HepG2 (cell line): Measurements from ENCODE around the gene PRKAR2B. TPM values are rescaled to one million over a fixed set of nuclear protein-coding genes. Genes with fewer than 3 reads are reported as not detected.

Source experiments
- ASH2L ChIP-seq: fragments of 300-600, 200-600 bp; sonication (generic); IDR thresholded peaks from 2 replicates; pipeline ENCODE4 v1.7.0; 2017; ENCODE audit warnings: low read depth, mild to moderate bottlenecking, moderate library complexity, mixed read lengths, low read length; ENCODE audit not compliant: insufficient read length
- ATF7 ChIP-seq, 2 experiments: fragments of 450-650 bp in 1 of 2; sonication (generic) in 1 of 2; formaldehyde crosslinking in 1 of 2; IDR thresholded peaks; 2 replicates each; pipeline versions ENCODE4 v1.4.0 to v1.6.1; 2016 to 2020; ENCODE audit warnings: antibody characterized with exemption in 1 of 2, mild to moderate bottlenecking in 1 of 2, missing genetic modification reagents in 1 of 2
- FOXO1 ChIP-seq: sonication (generic); formaldehyde crosslinking; IDR thresholded peaks from 2 replicates; pipeline ENCODE4 v1.4.0; 2020; ENCODE audit warnings: missing genetic modification reagents
- HNRNPK ChIP-seq: fragments of 200-400 bp; formaldehyde crosslinking; IDR thresholded peaks from 2 replicates; pipeline ENCODE4 v1.6.1; 2018; ENCODE audit warnings: low read length, low read depth, moderate library complexity, mild to moderate bottlenecking; ENCODE audit not compliant: poor library complexity, severe bottlenecking
- KDM6A ChIP-seq: IDR thresholded peaks from 2 replicates; pipeline ENCODE4 v1.6.1; 2016; ENCODE audit warnings: low read depth
- KLF6 ChIP-seq: IDR thresholded peaks from 2 replicates; pipeline ENCODE4 v1.8.0; 2016; ENCODE audit warnings: missing biosample characterization, missing genetic modification reagents
- MAFF ChIP-seq: IDR thresholded peaks from 2 replicates; pipeline ENCODE4 v1.6.1; 2011; ENCODE audit warnings: low read depth, low read length, improper control_type of control experiment
- MYNN ChIP-seq: sonication (generic); formaldehyde crosslinking; IDR thresholded peaks from 2 replicates; pipeline ENCODE4 v1.4.0; 2020; ENCODE audit warnings: mild to moderate bottlenecking, low read depth, missing genetic modification reagents
- NFYB ChIP-seq: sonication (generic); formaldehyde crosslinking; IDR thresholded peaks from 2 replicates; pipeline ENCODE4 v1.4.0; 2020; ENCODE audit warnings: missing genetic modification reagents
- PTBP1 ChIP-seq: fragments of 200-400 bp; formaldehyde crosslinking; IDR thresholded peaks from 2 replicates; pipeline ENCODE4 v1.6.1; 2018; ENCODE audit warnings: low read length, low read depth; ENCODE audit not compliant: poor library complexity, severe bottlenecking
- REL ChIP-seq: sonication (generic); formaldehyde crosslinking; conservative IDR thresholded peaks from 2 replicates; pipeline ENCODE4 v1.8.0; 2022; ENCODE audit warnings: mild to moderate bottlenecking, missing genetic modification reagents, moderate library complexity
- TAF1 ChIP-seq: sonication (generic); formaldehyde crosslinking; IDR thresholded peaks from 2 replicates; pipeline ENCODE4 v1.4.0; 2020; ENCODE audit warnings: missing genetic modification reagents
- ZBTB38 ChIP-seq: sonication (generic); formaldehyde crosslinking; IDR thresholded peaks from 2 replicates; pipeline ENCODE4 v1.5.1; 2020; ENCODE audit warnings: mild to moderate bottlenecking, missing genetic modification reagents
- ZKSCAN1 ChIP-seq: fragments of 150-350 bp; IDR thresholded peaks from 2 replicates; pipeline ENCODE4 v1.6.1; 2014; ENCODE audit warnings: low read length
- ZMYM2 ChIP-seq: sonication (generic); formaldehyde crosslinking; IDR thresholded peaks from 2 replicates; pipeline ENCODE4 v1.8.0; 2022; ENCODE audit warnings: mild to moderate bottlenecking, missing genetic modification reagents
- ZNF282 ChIP-seq: fragments of 450-650 bp; IDR thresholded peaks from 2 replicates; pipeline ENCODE4 v1.6.1; 2018; ENCODE audit not compliant: partially characterized antibody
- ZNF446 ChIP-seq: sonication (generic); formaldehyde crosslinking; IDR thresholded peaks from 2 replicates; pipeline ENCODE4 v1.5.0; 2020; ENCODE audit warnings: mild to moderate bottlenecking, missing genetic modification reagents
- ZNF83 ChIP-seq: sonication (generic); formaldehyde crosslinking; IDR thresholded peaks from 2 replicates; pipeline ENCODE4 v1.4.0; 2020; ENCODE audit warnings: missing genetic modification reagents, mild to moderate bottlenecking, borderline replicate concordance
- polyA plus RNA-seq, 8 experiments: library from polyadenylated mRNA; depleted of rRNA in 3 of 8; stranded (reverse) in 7 of 8; unstranded in 1 of 8; fragments of >200 nt; fragmentation: Illumina TruSeq in 4 of 8; extraction: Trizol in 4 of 8; gene quantifications; 2 replicates each; pipeline versions ENCODE4 v1.2.1 to v1.2.3, GENCODE V29; 2011 to 2016; ENCODE audit warnings: low read depth in 4 of 8, missing spikeins in 1 of 8, mixed read lengths in 1 of 8; ENCODE audit not compliant: insufficient read depth in 1 of 8
- total RNA-seq, 5 experiments: library from RNA; depleted of rRNA; stranded (reverse); fragments of >200 nt; fragmentation: Illumina TruSeq; extraction: Trizol; gene quantifications; 2 replicates each; pipeline ENCODE4 v1.2.3, GENCODE V29; 2016; ENCODE audit warnings: low read depth in 1 of 5
- TF ChIP-seq, protein P1 (sequence below): sonication (generic); formaldehyde crosslinking; IDR thresholded peaks from 2 replicates; pipeline ENCODE4 v1.5.0; 2020; ENCODE audit warnings: missing genetic modification reagents, mild to moderate bottlenecking, borderline replicate concordance
- TF ChIP-seq, protein P2 (sequence below): sonication (generic); formaldehyde crosslinking; IDR thresholded peaks from 2 replicates; pipeline ENCODE4 v1.5.0; 2020; ENCODE audit warnings: mild to moderate bottlenecking, missing genetic modification reagents, borderline replicate concordance
- TF ChIP-seq, protein P3 (sequence below): IDR thresholded peaks from 2 replicates; pipeline ENCODE4 v1.6.1; 2016; ENCODE audit warnings: mild to moderate bottlenecking, missing biosample characterization, missing genetic modification reagents
- TF ChIP-seq, protein P4 (sequence below): sonication (generic); formaldehyde crosslinking; IDR thresholded peaks from 2 replicates; pipeline ENCODE4 v1.4.0; 2020; ENCODE audit warnings: mild to moderate bottlenecking, low read depth, missing genetic modification reagents

The PRKAR2B gene
- total and polyA plus RNA-seq, 2 of the 13 experiments (the other 11 are each of a cell fraction or from before 2014, with no cell fraction given): not detected

DNA sequence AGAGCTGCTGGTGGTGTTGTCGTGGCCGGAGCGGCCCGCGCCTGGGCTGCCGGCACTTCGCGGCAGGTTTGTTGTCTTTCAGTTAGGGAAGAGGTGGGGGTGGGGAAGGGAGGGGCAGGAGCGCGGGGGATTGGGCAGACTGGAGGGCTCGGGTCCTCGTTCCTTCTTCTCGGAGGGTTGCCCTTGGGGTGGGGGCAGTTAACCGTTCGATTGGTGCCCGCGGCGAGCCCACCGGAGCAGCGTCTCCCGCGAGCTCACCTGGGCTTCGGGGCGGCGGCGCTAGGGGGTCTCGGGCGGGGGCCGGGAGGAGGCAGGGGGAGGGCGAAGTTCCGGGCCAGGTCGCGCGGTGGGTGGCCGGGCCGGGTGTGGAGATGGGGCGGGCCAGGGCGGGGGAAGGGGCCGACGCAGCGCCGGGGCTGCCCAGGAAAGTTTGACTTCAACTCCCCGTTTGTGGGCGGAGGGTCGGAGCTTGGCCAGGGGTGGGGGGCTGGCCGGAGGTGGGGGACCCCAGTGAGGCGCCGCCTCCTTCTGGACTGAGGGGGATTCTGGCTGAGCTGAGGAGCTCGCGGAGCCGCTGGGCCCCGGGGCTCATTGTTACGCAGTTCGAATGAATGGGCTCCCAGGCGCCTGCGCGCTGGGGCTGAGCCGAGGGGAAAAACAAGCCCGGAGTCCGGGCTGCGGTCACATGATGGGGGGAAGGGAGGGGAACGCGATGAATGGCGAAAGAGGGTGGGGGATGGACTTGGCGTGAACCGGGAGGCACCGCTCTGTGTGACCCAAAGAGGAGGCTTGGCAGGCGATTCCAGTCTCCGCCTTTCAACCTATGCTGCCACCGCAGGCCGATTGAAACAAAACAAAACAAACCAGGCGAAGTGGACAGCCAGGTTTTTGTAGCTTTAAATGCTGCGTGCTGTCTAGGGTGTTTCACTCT, 124.9 kb downstream of the PRKAR2B start (continued):
- TF ChIP-seq REL: no peak
- TF ChIP-seq TAF1 (CRISPR knock-in tag): peak; percentile 33
- TF ChIP-seq MYNN: no peak; the same call in 1 of the 2 replicates
- peak; percentile 94 for TF ChIP-seq HNRNPK
- TF ChIP-seq ZKSCAN1: 0 out of 2 replicates have a peak, but pooled peaks have one; percentile 10
- TF ChIP-seq MAFF: no peak
- TF ChIP-seq, protein P1, sequence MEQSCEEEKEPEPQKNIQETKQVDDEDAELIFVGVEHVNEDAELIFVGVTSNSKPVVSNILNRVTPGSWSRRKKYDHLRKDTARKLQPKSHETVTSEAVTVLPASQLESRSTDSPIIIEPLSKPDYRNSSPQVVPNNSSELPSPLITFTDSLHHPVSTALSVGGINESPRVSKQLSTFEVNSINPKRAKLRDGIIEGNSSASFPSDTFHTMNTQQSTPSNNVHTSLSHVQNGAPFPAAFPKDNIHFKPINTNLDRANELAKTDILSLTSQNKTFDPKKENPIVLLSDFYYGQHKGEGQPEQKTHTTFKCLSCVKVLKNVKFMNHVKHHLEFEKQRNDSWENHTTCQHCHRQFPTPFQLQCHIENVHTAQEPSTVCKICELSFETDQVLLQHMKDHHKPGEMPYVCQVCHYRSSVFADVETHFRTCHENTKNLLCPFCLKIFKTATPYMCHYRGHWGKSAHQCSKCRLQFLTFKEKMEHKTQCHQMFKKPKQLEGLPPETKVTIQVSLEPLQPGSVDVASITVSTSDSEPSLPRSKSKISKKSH (CRISPR knock-in tag): 0 out of 2 replicates have a peak, but pooled peaks have one; percentile 53
- TF ChIP-seq NFYB: peak; percentile 42; the same call in 1 of the 2 replicates
- TF ChIP-seq PTBP1: no peak
- no peak for TF ChIP-seq ZMYM2 (CRISPR knock-in tag)
- TF ChIP-seq ZNF446 (CRISPR knock-in tag): no peak; the same call in 1 of the 2 replicates
- TF ChIP-seq, protein P2, sequence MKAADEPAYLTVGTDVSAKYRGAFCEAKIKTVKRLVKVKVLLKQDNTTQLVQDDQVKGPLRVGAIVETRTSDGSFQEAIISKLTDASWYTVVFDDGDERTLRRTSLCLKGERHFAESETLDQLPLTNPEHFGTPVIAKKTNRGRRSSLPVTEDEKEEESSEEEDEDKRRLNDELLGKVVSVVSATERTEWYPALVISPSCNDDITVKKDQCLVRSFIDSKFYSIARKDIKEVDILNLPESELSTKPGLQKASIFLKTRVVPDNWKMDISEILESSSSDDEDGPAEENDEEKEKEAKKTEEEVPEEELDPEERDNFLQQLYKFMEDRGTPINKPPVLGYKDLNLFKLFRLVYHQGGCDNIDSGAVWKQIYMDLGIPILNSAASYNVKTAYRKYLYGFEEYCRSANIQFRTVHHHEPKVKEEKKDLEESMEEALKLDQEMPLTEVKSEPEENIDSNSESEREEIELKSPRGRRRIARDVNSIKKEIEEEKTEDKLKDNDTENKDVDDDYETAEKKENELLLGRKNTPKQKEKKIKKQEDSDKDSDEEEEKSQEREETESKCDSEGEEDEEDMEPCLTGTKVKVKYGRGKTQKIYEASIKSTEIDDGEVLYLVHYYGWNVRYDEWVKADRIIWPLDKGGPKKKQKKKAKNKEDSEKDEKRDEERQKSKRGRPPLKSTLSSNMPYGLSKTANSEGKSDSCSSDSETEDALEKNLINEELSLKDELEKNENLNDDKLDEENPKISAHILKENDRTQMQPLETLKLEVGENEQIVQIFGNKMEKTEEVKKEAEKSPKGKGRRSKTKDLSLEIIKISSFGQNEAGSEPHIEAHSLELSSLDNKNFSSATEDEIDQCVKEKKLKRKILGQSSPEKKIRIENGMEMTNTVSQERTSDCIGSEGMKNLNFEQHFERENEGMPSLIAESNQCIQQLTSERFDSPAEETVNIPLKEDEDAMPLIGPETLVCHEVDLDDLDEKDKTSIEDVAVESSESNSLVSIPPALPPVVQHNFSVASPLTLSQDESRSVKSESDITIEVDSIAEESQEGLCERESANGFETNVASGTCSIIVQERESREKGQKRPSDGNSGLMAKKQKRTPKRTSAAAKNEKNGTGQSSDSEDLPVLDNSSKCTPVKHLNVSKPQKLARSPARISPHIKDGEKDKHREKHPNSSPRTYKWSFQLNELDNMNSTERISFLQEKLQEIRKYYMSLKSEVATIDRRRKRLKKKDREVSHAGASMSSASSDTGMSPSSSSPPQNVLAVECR (CRISPR knock-in tag): peak; percentile 88; the same call in 1 of the 2 replicates
- TF ChIP-seq ZBTB38 (CRISPR knock-in tag): no peak; the same call in 1 of the 2 replicates
- TF ChIP-seq ZNF282: no peak
- no peak for TF ChIP-seq ZNF83 (CRISPR knock-in tag)
- TF ChIP-seq, protein P3, sequence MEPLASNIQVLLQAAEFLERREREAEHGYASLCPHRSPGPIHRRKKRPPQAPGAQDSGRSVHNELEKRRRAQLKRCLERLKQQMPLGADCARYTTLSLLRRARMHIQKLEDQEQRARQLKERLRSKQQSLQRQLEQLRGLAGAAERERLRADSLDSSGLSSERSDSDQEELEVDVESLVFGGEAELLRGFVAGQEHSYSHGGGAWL: 0 out of 2 replicates have a peak, but pooled peaks have one; percentile 54
- TF ChIP-seq KLF6: peak; percentile 75
- TF ChIP-seq KDM6A: 0 out of 2 replicates have a peak, but pooled peaks have one; percentile 29
- TF ChIP-seq, protein P4, sequence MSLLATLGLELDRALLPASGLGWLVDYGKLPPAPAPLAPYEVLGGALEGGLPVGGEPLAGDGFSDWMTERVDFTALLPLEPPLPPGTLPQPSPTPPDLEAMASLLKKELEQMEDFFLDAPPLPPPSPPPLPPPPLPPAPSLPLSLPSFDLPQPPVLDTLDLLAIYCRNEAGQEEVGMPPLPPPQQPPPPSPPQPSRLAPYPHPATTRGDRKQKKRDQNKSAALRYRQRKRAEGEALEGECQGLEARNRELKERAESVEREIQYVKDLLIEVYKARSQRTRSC (CRISPR knock-in tag): no peak
- no peak for TF ChIP-seq ASH2L
- peak; percentile 74 for TF ChIP-seq FOXO1 (CRISPR knock-in tag)
- TF ChIP-seq ATF7 (IDR thresholded peaks at IDR 0.05): 0 out of 2 replicates have a peak, but pooled peaks have one; percentile 9
- TF ChIP-seq ATF7 (CRISPR knock-in tag; IDR thresholded peaks at IDR 0.05): no peak
